Ascending aorta (tissue), 2 donors: ENCODE results near the gene GPR25. TPM values are rescaled to one million over a fixed set of nuclear protein-coding genes. Genes with fewer than 3 reads are reported as not detected.

ENCODE experiments used
- DNase-seq, 2 donors: peaks; one replicate each; pipeline ENCODE4 v3.0.0-alpha.2; 2019; ENCODE audit warnings: low spot score in 2 of 2
- H3K27ac ChIP-seq, 2 donors: fragments of 200-600 bp; sonication (generic); one replicate each; pipeline ENCODE4 v1.5.1; 2016 to 2017; ENCODE audit warnings: mild to moderate bottlenecking in 1 of 2
- H3K27me3 ChIP-seq: fragments of 200-600 bp; sonication (generic); one replicate; pipeline ENCODE4 v1.5.1; 2017
- H3K36me3 ChIP-seq, 2 donors: fragments of 200-600 bp; sonication (generic); one replicate each; pipeline ENCODE4 v1.5.1; 2016
- H3K4me1 ChIP-seq, 2 donors: fragments of 200-600 bp; sonication (generic); one replicate each; pipeline ENCODE4 v1.5.1; 2016 to 2017; ENCODE audit warnings: mild to moderate bottlenecking in 1 of 2
- H3K4me3 ChIP-seq, 2 donors: fragments of 200-600 bp; sonication (generic); one replicate each; pipeline ENCODE4 v1.5.1; 2016 to 2017; ENCODE audit warnings: mild to moderate bottlenecking in 1 of 2
- H3K9me3 ChIP-seq, 2 donors: fragments of 200-600 bp; sonication (generic); one replicate each; pipeline ENCODE4 v1.5.1; 2016
- intact Hi-C: fragments of 100-400 bp; cut with DNase I; formaldehyde crosslinking; loops from one replicate; pipeline ENCODE4 v1.15.1; 2023
- total RNA-seq: library from RNA; depleted of rRNA; stranded (reverse); fragments of >200 nt; gene quantifications from one replicate; pipeline ENCODE4 v1.1.0, GENCODE V29; 2016
- TF ChIP-seq, protein P1 (sequence below), 3 experiments: fragments of 200-600 bp in 2 of 3; fragments of 450-650 bp in 1 of 3; sonication (generic) in 2 of 3; IDR thresholded peaks; one replicate each; pipeline ENCODE4 v1.5.1; 2016 to 2019; ENCODE audit warnings: antibody characterized with exemption in 3 of 3, mild to moderate bottlenecking in 1 of 3, moderate library complexity in 1 of 3

The GPR25 gene
- total RNA-seq, 1 donor from 2014 or later, result not detected

DNA sequence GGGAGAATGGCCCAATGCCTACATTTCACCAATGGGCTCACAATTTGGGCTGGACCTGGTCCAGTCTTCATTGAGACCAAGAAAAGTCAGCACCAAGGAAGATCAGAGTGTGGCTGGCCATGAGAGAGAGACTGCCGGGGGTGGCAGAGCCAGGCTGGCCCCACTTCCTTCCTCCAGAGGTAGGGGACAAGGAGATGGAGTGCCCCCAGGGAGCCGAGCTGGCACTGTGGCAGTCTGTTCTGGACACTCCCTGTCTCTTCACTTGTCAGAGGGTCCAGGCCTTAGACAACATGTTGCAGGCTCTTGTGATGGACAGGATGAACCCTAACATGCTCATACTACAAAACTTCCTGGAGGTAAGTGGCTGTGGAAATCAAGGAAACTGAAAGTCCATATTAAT is 49.6 kb downstream of the GPR25 start:
- intact Hi-C loops, result no loop called here
- TF ChIP-seq, protein P1, sequence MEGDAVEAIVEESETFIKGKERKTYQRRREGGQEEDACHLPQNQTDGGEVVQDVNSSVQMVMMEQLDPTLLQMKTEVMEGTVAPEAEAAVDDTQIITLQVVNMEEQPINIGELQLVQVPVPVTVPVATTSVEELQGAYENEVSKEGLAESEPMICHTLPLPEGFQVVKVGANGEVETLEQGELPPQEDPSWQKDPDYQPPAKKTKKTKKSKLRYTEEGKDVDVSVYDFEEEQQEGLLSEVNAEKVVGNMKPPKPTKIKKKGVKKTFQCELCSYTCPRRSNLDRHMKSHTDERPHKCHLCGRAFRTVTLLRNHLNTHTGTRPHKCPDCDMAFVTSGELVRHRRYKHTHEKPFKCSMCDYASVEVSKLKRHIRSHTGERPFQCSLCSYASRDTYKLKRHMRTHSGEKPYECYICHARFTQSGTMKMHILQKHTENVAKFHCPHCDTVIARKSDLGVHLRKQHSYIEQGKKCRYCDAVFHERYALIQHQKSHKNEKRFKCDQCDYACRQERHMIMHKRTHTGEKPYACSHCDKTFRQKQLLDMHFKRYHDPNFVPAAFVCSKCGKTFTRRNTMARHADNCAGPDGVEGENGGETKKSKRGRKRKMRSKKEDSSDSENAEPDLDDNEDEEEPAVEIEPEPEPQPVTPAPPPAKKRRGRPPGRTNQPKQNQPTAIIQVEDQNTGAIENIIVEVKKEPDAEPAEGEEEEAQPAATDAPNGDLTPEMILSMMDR (IDR thresholded peaks at IDR 0.05), result no peak
- peak in 1 of 2 donors; percentile 55 for DNase-seq
- Histone ChIP-seq H3K9me3 (no peaks in the 10 kb centered on the region), H3K4me1 (no peaks in the 10 kb centered on the region), H3K27ac (no peak overlapping the region), H3K27me3 (no peaks in the 10 kb centered on the region), H3K4me3 (no peak overlapping the region), H3K36me3 (no peaks in the 10 kb centered on the region)

DNA sequence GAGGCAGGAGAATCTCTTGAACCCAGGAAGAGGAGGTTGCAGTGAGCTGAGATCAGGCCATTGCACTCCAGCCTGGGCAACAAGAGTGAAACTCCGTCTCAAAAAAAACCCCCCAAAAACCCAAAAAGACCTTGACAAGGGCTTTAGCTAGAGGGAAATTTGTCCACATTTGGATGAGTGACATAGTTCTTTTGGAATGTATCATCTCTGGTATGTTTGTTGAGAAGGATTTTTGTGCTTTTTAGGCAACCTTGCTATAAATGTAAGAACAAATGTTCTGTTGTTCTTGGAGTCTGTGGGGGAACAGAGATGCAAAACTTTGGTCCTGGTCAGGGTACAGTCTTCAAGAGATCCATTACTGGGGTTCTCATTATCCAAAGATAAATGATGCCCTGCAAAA is 50.8 kb downstream of the GPR25 start:
- TF ChIP-seq, protein P1 (IDR thresholded peaks at IDR 0.05), result no peak
- H3K36me3 ChIP-seq, result no peaks in the 10 kb centered on the region
- no peak for DNase-seq
- no peaks in the 10 kb centered on the region for H3K9me3 ChIP-seq
- no peak overlapping the region for H3K27ac ChIP-seq
- intact Hi-C loops, result no loop called here
- no peaks in the 10 kb centered on the region for H3K27me3 ChIP-seq
- H3K4me1 ChIP-seq, result no peaks in the 10 kb centered on the region
- H3K4me3 ChIP-seq, result no peak overlapping the region

Other genes with a start within 250 kb of the GPR25 start
- gene DDX59, start 203.1 kb upstream of the GPR25 start, total RNA-seq, result 7.6 TPM
- 22.4 TPM for gene CAMSAP2, start 134.1 kb upstream of the GPR25 start, total RNA-seq
- gene INAVA, start 21.9 kb downstream of the GPR25 start, total RNA-seq, result not detected
- gene KIF21B, start 150.7 kb downstream of the GPR25 start, total RNA-seq, result 10.2 TPM
- gene CACNA1S, start 239.4 kb downstream of the GPR25 start, total RNA-seq, result not detected